Liver (tissue), 2 donors: ENCODE results near the gene UNC13D.

ENCODE experiments used
- ATF3 ChIP-seq: IDR thresholded peaks from 2 replicates; pipeline ENCODE4 v1.6.1; 2016; ENCODE audit warnings: antibody characterized with exemption
- YY1 ChIP-seq: IDR thresholded peaks from 2 replicates; pipeline ENCODE4 v1.6.1; 2016; ENCODE audit warnings: antibody characterized with exemption, mild to moderate bottlenecking
- donor health status: healthy.

- TF ChIP-seq YY1, result no peak
- TF ChIP-seq ATF3, result no peak
Observed at GRCh38 chr17:75826561-75827307, 17.5 kb downstream of the UNC13D start.
